GM18505 (cell line): ENCODE measurements around the gene SPAG16.

Experiments used
- ATAC-seq: cut with Tn5 transposase; IDR thresholded peaks from one replicate; pipeline ENCODE4 v1.9.1; 2021; ENCODE audit not compliant: unreplicated experiment
- POLR2A ChIP-seq: IDR thresholded peaks from 4 replicates; pipeline ENCODE4 v1.6.1; 2011; ENCODE audit warnings: borderline replicate concordance; ENCODE audit not compliant: insufficient read depth, insufficient read length; ENCODE audit errors: extremely low read depth

Gene SPAG16

DNA sequence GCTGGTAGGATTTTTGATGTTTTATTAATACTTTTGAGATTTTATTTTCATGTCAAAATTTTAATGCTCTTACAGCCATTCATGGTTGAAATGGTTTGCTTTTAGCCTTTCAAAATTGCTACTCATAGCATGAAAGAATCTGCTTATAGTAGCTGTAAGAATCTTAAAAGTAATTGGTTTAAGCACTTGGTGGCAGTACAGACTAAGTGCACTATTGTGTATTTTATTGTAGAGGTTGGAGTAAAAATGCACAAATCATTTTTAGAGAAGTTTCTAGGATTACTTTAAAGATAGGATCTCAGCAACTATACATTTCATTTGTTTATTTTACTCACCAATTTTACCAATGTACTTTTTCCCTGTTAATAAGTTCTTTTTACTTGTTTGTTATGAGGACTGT, 205.8 kb downstream of the SPAG16 start:
- no peak for TF ChIP-seq POLR2A

DNA sequence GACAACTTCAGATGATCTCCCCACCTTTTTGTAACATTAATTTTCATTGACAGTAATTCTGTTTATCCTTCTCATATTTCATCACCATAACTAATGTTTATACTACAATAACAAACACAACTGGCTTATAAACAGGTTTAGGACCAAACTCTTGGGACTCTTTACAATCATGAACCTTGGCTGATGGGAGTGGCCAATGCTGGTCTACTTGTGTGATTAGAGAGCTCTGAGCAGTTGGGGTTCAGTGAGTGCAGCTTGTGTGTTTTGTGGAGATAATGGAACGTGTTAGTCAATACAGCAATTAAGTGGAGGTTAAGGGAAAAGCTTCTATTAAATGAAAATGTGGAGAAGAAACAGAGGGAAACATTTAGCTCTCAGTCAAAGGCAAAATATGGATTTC, 207.1 kb downstream of the SPAG16 start:
- ATAC-seq: no peak
- TF ChIP-seq POLR2A: no peak

More for the DNA sequence above, 205.8 kb downstream of the SPAG16 start:
- no peak for ATAC-seq

DNA sequence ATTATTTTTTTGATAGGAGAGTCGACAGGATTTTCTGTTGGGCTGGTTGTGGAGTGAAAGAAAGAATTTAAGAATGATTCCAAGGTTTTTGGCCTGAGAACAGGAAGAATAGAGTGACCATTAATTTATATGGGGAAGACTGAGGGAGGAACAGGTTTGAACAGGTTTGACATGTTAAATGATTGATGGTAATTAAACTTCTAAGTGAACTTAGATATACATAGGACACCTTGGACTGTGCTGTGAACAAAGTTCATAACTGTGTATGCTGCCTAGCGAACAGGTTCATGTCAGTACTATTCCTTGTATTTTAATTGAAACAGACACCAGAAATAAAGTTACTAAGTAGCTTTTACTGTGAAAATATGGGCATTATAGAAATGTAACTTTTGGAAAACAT, 212.0 kb downstream of the SPAG16 start:
- no peak for TF ChIP-seq POLR2A
- ATAC-seq: no peak

DNA sequence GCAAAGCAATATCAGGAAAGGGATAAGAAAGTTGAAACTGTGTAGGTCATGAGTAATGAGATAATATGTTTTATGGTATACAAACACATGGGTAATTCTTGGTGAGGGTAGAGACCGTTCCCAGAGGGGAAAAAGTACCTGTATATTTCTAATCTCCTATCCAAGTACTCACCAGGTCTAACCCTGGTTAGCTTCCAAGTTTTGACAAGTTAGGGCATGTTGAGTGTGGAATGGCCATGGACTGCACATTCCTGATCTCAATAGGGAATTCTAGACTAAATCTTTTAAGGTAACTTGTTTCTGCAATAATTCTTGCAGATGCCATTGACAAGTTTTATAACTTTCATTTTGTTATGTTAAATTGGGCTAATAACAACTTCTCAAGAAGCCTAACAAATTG, 216.6 kb downstream of the SPAG16 start:
- ATAC-seq: no peak
- TF ChIP-seq POLR2A: no peak

DNA sequence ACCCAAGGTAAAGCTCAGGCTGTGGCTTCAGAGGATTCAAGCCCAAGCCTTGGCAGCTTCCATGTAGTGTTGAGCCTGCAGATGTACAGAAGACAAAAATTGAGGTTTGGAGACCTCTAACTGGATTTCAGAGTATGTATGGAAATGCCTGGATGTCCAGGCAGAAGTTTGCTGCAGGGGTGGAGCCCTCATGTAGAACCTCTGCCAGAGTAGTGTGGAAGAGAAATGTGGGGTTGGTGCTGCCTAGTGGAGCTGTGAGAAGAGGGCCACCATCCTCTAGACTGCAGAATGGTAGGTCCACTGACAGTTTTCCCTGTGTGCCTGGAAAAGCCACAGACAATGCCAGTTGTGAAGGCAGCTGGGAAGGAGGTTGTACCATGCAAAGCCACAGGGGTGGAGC, 239.9 kb downstream of the SPAG16 start:
- no peak for TF ChIP-seq POLR2A
- no peak for ATAC-seq

DNA sequence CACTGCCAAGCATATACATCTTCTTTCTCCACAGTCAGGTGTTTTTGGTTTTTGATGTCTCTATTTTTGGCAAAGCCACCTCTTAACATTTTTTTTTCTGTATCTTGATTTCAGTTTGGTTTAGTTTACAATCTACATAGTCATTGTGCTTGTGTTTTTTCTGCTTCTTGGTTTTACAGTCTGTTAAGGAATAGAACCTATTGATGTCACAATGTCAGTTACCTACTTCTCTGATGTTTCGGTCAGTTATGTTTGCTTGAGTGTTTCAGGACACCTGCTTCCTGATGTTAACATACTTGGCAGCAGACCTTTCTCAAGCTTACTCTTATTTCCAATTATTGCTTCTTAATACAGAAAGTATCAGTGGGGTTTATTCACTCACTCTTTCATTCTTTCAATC, 253.3 kb downstream of the SPAG16 start:
- TF ChIP-seq POLR2A: no peak
- ATAC-seq: peak; percentile 63

DNA sequence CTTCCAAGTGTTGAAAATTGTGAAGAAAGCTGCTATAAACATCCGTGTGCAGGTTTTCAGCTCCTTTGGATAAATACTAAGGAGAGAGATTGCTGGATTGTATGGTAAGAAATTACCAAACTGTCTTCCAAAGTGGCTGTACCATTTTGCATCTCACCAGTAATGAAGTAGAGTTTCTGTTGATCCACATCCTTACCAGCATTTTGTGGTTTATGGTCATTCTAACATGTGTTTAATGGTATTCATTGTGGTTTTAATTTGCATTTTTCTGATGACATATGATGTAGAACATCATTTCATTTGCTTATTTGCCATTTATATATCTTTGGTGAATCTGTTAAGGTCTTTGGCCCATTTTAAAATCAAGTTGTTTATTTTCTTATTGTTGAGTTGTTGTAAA, 260.7 kb downstream of the SPAG16 start:
- no peak for ATAC-seq
- no peak for TF ChIP-seq POLR2A

DNA sequence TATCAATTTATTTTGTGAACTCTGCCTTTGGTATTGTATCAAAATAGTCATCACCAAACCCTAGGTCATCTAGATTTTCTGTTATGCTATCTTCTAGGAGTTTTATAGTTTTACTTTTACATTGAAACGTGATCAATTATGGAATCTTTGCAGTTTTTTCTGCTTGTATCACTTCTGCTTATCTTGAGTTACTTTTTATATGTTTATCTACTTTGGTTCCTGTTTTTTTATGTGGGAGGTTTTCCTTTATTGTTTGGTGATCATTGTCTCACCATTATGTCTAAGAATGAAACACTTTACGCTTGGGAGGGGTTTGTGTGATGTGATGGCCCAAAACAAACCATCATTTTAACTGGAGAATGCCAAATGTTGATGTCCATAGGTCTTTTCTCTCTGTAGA, 261.2 kb downstream of the SPAG16 start:
- ATAC-seq: peak; percentile 43

DNA sequence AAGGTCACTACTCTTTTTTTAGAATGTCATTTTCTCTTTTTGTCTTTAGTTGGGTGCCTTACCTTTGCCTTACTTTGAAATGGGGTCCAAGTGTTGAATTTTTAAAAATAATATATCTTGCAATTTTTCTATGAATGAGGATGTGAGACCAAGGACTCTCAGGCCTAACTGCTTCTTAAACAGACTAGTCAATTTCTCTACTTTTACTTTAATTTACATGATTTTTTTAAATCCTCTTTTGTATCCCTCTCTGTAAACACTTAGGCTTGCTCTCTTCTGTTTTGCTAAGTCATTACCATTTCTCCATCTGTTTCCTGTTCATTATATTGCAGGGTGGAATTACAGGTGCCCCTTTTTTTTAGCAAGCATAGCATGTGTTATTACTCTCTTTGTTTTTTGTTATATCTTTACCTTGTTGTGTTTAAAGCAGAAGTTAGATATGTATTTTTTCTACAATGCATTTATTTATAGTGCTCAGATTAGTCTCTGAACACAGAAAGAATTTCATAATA, 261.8 kb downstream of the SPAG16 start:
- no peak for TF ChIP-seq POLR2A
- ATAC-seq: peak; percentile 27

More for the DNA sequence above, 261.2 kb downstream of the SPAG16 start:
- TF ChIP-seq POLR2A: no peak

DNA sequence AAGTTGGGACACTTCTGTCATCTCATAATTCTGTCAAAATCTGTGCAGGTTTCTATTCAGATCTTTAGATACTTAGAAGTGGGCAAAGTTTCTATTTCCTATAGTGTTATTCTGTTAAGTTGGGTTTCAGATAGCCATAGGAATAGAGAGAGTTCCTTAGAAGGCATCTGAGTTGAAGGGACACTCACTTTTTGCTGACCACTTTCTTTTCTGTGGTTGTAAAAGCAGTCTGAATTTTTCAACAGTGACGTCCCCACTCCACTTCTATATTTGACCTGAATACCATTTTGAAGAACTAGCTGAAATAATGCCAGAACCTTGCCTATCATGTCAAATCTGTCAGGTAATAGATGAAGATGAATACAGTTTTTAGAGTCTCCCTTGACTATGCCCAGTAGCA, 267.3 kb downstream of the SPAG16 start:
- no peak for ATAC-seq
- TF ChIP-seq POLR2A: no peak

DNA sequence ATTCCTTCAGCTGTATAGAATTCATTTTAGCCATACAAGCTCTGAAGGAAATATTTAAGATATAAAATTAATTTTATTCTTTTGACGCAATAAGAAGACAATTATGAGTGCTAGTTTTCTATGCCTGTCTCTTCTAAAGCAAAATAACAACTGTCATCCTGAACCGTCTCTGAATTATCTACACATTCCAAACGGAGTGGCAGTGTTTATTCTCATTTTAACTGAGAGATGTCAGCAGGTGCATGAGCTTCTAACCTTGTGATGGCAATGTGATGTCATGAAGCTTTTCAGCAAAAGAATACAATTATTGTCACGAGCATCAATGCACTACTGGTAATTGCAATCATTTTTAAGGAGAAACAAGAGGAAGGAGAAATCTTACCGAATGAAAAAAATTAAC, 274.8 kb downstream of the SPAG16 start:
- no peak for TF ChIP-seq POLR2A

DNA sequence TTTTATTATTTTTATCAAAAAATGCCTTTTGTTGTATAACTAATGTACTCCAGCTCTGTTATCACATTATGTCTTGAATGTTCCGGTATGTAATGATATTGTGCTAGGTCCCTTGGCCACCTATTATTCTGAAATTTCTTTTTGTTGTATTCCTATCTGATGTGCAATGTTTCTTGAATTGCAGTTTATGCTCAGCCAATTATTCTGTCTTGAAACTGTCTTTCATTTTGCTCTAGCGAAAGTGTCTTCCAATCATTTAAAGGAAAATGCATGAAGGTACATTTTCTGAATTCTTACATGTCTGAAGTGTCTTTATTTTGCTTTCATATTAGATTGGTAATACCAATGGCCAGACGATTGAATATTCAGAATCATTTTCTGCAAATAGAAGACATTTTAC, 277.5 kb downstream of the SPAG16 start:
- TF ChIP-seq POLR2A: no peak
- ATAC-seq: no peak

More for the DNA sequence above, 274.8 kb downstream of the SPAG16 start:
- no peak for ATAC-seq

DNA sequence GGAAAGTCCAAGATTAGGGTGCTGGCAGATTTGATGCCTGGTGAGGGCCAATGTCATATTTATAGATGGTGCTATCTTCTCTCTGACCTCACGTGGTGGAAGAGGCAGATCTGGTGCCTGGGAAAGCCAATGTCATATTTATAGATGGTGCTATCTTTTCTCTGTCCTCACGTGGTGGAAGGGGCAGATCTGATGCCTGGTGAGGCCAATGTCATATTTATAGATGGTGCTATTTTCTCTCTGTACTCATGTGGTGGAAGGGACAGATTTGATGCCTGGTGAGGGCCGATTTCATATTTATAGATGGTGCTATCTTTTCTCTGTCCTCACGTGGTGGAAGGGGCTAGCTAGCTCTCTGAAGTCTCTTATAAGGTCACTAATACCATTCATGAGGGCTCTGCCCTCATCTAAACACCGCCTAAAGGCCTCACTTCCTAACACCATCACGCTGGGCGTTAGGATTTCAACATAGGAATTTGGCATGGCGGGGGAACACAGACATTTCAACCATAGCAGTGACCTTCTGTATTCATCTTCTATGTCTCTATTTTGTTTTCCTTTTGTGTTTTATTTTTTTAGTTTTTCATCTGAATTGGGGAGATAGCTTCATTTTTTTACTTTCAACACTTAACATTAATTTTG, 278.4 kb downstream of the SPAG16 start:
- TF ChIP-seq POLR2A: no peak
- ATAC-seq: no peak

DNA sequence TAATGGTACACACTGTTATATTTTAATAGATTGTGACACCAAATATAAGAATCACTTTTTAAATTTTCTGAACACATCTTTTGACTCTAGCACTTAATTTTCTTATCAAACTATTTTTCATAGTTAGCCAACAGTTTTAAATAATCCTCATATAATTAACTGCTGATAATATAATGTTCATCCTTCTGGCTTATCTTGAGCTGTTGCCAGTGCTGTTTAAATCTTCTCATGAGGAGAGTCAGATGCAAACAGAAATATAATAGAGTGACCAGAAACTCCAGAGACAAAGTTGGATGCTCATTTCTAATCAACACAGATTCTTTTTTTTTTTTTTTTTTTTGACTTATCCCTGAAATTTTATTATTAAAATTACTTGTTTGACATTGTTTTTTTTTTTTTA, 282.6 kb downstream of the SPAG16 start:
- no peak for TF ChIP-seq POLR2A
- ATAC-seq: no peak
